ENCODE measurements around the gene EXOC6B.
A peak's percentile ranks its signal among the peaks of the same experiment; 100 is the strongest.

The EXOC6B gene

DNA sequence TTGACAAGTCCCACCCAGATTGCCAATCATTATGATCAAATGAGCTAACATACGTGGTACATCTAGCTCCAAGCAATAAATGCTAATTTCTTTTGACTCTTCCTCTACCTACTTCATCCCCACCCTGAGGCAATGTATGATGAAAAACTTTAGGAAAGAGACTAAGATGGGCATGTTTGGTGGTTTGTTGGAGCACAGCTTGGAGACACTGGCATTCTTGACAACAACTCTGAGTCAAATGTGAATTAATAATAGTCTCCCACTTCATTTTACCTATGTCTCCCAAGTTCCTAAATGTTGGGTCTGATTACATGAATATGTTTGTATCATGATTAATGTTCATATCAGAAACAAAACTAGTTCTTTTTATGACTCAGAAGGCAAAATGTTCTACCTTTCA lies 36.6 kb downstream of the EXOC6B start:
- Mint-ChIP-seq H3K27ac (no peak overlapping the region), H3K36me3 (peaks cover 10 to 11% of the 10 kb centered on the region in 2 donors), H3K4me1 (peaks cover 0 to under 1% of the 10 kb centered on the region in 2 donors), H3K4me3 (no peak overlapping the region), H3K27me3 (no peaks in the 10 kb centered on the region), H3K9me3 (peaks cover 4 to 10% of the 10 kb centered on the region in 2 donors)
- DNase-seq (no peak), ATAC-seq (replicated peaks) (no peak)

DNA sequence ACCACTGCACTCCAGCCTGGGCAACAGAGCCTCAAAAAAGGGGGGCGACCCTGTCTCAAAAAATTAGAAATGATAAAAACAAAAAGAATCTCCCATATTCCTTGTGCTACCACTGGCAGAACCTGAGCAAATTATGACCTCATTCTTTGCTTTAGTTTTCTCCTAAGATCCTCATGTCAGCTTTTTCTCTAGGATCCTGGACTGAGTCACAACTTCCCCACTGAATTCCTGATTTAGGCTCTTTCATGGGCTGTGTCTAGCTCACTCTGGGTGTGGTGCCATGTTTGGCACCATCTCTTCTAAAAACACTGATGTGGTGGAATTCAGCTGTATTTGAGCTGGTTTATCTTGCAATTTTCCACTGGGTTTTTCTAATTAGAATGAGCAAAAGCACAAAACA lies 37.1 kb downstream of the EXOC6B start:
- ATAC-seq (replicated peaks) = no peak
- Mint-ChIP-seq H3K4me1 (no peaks in the 10 kb centered on the region), H3K27me3 (no peaks in the 10 kb centered on the region), H3K4me3 (no peak overlapping the region), H3K27ac (no peak overlapping the region), H3K36me3 (peaks cover 12 to 15% of the 10 kb centered on the region in 2 donors), H3K9me3 (peaks cover 4 to 11% of the 10 kb centered on the region in 2 donors)
- DNase-seq = no peak

DNA sequence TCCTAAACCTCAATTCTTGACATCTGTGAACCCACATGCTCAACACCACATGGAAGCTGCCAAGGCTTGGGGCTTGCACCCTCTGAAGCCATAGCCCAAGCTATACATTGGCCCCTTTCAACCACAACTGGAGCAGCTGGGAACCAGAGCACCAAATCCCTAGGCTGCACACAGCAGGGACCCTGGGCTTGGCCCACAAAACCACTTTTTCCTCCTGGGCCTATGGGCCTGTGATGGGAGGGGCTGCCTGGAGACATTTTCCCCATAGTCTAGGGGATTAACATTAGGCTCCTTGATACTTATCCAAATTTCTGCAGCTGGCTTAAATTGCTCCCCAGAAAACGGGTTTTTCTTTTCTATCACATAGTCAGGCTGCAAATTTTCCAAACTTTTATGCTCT lies 40.3 kb downstream of the EXOC6B start:
- ATAC-seq (replicated peaks) (no peak), DNase-seq (no peak)
- H3K36me3 Mint-ChIP-seq = peaks cover 14 to 18% of the 10 kb centered on the region in 2 donors
- no peak overlapping the region for H3K4me3 Mint-ChIP-seq
- peaks cover 0 to 5% of the 10 kb centered on the region in 2 donors for H3K4me1 Mint-ChIP-seq
- peaks cover 4 to 11% of the 10 kb centered on the region in 2 donors for H3K9me3 Mint-ChIP-seq
- no peaks in the 10 kb centered on the region for H3K27me3 Mint-ChIP-seq
- no peak overlapping the region for H3K27ac Mint-ChIP-seq

DNA sequence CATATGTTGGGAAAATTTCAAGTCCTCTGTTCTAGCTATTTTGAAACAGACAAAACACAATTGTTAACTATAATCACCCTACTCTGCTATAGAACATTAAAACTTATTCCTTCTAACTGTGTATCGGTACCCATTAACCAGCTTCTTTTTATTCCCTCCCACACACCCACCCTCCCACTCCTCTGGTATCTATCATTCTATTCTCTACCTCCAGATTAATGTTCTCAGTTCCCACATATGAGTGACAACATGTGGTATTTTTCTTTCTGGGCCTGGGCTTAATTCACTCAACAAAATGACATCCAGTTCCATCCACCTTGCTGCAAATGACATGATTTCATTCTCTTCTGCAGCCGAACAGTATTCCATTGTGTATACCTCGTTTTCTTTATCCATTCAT lies 43.3 kb downstream of the EXOC6B start:
- no peak overlapping the region for H3K4me3 Mint-ChIP-seq
- peaks cover 15 to 27% of the 10 kb centered on the region in 2 donors for H3K36me3 Mint-ChIP-seq
- ATAC-seq (replicated peaks) (no peak), DNase-seq (no peak)
- H3K27me3 Mint-ChIP-seq = no peaks in the 10 kb centered on the region
- H3K9me3 Mint-ChIP-seq = peaks cover 9 to 11% of the 10 kb centered on the region in 2 donors
- no peak overlapping the region for H3K27ac Mint-ChIP-seq
- peaks cover 0 to 5% of the 10 kb centered on the region in 2 donors for H3K4me1 Mint-ChIP-seq

DNA sequence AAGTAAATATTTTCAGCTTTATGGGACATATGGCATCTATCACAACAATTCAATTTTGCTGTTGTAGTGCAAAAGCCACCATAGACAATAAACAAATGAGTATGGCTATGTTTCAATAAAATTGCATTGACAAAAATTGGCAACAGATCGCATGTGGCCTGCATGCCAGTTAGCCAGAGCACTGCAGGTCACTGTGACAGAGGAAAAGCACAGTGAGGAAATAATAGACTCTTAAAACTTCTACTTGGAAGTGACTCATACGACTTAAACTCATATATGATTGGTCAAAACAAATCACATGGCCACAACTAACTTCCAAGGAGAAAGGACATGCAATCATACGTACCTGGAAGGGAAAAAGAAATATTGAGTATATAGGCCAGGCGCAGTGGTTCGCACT lies 44.4 kb downstream of the EXOC6B start:
- Mint-ChIP-seq H3K9me3 (peaks cover 9 to 11% of the 10 kb centered on the region in 2 donors), H3K27me3 (no peaks in the 10 kb centered on the region), H3K27ac (no peak overlapping the region), H3K36me3 (peaks cover 15 to 28% of the 10 kb centered on the region in 2 donors), H3K4me3 (no peak overlapping the region), H3K4me1 (peaks cover 0 to 5% of the 10 kb centered on the region in 2 donors)
- ATAC-seq (replicated peaks) = no peak
- no peak for DNase-seq

DNA sequence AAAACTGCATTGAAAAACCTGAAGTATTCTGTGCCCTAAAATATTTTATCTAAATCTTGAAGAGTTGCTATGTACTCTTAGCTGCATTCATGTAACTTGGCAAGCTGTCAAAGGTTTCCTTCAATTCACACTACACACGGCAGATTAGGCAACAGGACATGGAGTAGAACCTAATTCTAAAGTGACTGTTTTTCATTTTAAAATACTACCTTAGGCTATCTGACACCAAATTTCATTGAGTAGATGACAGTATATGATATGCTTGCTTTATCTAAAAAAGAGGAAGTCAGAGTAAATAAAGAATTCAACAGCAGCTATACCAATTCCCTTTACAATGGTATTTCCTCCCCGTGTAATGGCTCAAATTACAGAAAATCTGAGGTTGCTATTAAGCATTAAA lies 45.4 kb downstream of the EXOC6B start:
- no peak for ATAC-seq (replicated peaks)
- Mint-ChIP-seq H3K36me3 (peaks cover 15 to 30% of the 10 kb centered on the region in 2 donors), H3K4me1 (peaks cover 0 to 5% of the 10 kb centered on the region in 2 donors), H3K27ac (no peak overlapping the region), H3K27me3 (no peaks in the 10 kb centered on the region), H3K9me3 (peaks cover 9 to 11% of the 10 kb centered on the region in 2 donors), H3K4me3 (no peak overlapping the region)
- no peak for DNase-seq

DNA sequence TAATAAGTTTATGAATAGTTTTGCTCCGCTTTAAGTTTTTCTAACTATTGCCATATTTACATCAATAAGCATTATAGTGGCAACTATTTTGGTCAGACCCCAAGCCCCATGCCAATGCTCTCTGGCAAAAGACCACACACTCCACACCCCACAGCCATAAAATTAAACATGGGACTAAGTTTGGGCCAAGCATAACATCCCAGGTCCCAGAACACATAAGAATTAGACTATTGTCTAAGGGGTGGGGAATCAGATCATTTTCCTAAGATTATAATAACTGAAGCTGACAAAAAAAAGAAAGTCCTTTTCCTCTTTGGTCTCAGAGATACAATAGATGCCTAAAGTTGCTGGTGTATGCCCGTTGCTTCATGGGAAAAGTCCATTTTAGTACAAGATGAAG lies 46.3 kb downstream of the EXOC6B start:
- peaks cover 0 to 5% of the 10 kb centered on the region in 2 donors for H3K4me1 Mint-ChIP-seq
- peaks cover 4 to 7% of the 10 kb centered on the region in 2 donors for H3K9me3 Mint-ChIP-seq
- H3K27ac Mint-ChIP-seq = no peak overlapping the region
- H3K27me3 Mint-ChIP-seq = no peaks in the 10 kb centered on the region
- no peak overlapping the region for H3K4me3 Mint-ChIP-seq
- ATAC-seq (replicated peaks) = no peak
- peaks cover 8 to 22% of the 10 kb centered on the region in 2 donors for H3K36me3 Mint-ChIP-seq
- no peak for DNase-seq

DNA sequence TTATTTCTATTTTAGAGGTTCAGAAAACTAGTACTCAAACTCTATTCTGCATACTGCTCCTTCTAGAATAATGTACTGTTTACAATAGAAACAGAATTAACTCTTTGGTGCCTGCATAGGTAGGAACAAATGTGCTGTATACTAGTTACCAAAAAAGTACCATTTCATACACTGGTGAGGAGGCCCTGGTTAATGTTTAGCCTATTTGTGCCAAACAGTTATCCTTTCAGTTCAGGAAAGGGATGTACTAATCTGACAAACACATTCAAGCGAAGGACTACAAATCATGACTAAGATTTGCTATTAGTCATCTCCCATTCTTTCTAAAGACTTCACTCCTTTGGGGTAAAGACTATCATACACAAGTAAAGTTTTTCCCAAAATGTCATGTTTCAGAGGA lies 47.4 kb downstream of the EXOC6B start:
- DNase-seq (no peak), ATAC-seq (replicated peaks) (no peak)
- H3K4me1 Mint-ChIP-seq = peaks cover 0 to 5% of the 10 kb centered on the region in 2 donors
- no peak overlapping the region for H3K27ac Mint-ChIP-seq
- no peaks in the 10 kb centered on the region for H3K27me3 Mint-ChIP-seq
- H3K9me3 Mint-ChIP-seq = peaks cover 0 to 4% of the 10 kb centered on the region in 2 donors
- no peak overlapping the region for H3K4me3 Mint-ChIP-seq
- peaks cover 1 to 12% of the 10 kb centered on the region in 2 donors for H3K36me3 Mint-ChIP-seq

DNA sequence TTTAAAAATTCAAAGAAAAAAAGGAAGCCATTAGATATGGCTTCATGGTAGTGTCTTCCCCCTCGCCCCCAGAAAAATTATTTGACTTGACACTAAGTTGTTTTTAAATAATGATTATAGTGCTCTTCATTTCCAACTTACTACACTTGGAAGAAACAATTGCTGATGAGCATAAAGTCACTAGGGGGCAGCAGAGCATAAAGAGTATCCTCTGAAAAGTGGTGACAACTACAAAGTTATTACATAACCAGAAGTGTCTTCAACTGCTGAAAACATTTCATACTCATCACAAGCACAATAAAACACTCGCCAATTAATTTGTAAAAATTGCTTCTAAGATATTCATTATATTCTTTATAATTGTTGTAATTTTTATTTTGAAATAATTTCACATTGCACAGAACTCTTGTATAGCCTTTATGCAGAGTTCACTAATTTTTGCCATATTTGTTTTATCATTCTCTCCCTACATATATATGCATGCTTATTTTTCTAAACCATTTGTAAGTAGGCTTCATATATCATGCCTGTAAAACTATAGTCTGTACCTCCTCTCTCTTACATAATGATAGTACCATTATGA lies 54.9 kb downstream of the EXOC6B start:
- no peaks in the 10 kb centered on the region for H3K9me3 Mint-ChIP-seq
- no peak overlapping the region for H3K4me3 Mint-ChIP-seq
- DNase-seq (peak; percentile 34), ATAC-seq (replicated peaks) (peak; percentile 45 to 60)
- H3K4me1 Mint-ChIP-seq = no peaks in the 10 kb centered on the region
- H3K36me3 Mint-ChIP-seq = peaks cover 0 to 2% of the 10 kb centered on the region in 2 donors
- no peaks in the 10 kb centered on the region for H3K27me3 Mint-ChIP-seq
- no peak overlapping the region for H3K27ac Mint-ChIP-seq

DNA sequence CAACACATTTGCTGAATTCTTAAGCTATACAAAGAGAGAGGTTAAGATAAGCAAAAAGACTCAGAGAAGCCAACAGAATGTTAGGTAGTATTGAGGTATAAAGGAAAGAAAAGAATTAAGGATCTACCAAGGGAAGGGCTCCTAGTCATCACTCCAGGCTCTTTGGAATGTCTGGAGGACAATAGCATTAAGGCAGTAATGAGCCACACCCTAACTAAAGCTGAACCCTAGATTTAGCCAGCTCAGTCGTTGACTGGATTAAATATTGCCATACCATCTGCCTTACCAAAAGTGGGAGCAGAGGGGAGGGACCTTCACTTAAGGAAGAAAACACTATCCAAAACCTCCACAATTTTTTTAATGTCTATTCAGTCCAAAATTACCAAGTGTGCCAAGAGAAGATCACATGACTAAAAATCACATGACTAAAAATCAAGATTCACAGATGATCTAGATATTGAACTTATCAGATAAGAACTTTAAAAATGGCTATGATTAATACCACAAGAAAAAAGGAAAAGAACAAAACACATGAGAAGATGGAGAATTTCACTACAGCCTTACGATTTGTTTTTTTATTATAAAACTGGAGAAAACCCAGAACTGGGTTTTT lies 59.7 kb downstream of the EXOC6B start:
- no peaks in the 10 kb centered on the region for H3K4me1 Mint-ChIP-seq
- H3K27me3 Mint-ChIP-seq = no peaks in the 10 kb centered on the region
- ATAC-seq (replicated peaks) (no peak), DNase-seq (no peak)
- H3K4me3 Mint-ChIP-seq = no peak overlapping the region
- H3K9me3 Mint-ChIP-seq = peaks cover 3 to 9% of the 10 kb centered on the region in 2 donors
- H3K27ac Mint-ChIP-seq = no peak overlapping the region
- peaks cover 10 to 14% of the 10 kb centered on the region in 2 donors for H3K36me3 Mint-ChIP-seq

DNA sequence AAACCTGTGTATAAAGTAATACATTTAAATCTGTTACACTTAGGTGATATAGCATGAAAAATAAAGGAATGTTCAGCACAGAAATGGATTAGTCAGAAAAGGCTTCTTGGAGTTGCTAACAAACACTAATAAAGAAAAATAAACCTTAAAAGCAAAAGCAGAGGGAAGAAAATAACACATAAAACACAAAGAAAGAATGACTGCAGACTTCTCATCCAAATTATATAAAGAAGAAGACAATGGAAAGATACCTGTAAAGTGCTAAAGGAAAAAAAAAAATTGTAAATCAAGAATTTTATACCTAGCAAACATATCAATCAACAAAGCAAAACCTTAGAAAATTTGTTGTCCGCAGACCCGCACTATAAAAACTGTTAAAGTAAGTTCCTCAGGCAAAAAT lies 63.6 kb downstream of the EXOC6B start:
- Mint-ChIP-seq H3K27me3 (no peaks in the 10 kb centered on the region), H3K4me1 (no peaks in the 10 kb centered on the region), H3K27ac (no peak overlapping the region), H3K36me3 (peaks cover 15 to 30% of the 10 kb centered on the region in 2 donors), H3K4me3 (no peak overlapping the region), H3K9me3 (peaks cover 3 to 9% of the 10 kb centered on the region in 2 donors)
- DNase-seq (no peak), ATAC-seq (replicated peaks) (no peak)

DNA sequence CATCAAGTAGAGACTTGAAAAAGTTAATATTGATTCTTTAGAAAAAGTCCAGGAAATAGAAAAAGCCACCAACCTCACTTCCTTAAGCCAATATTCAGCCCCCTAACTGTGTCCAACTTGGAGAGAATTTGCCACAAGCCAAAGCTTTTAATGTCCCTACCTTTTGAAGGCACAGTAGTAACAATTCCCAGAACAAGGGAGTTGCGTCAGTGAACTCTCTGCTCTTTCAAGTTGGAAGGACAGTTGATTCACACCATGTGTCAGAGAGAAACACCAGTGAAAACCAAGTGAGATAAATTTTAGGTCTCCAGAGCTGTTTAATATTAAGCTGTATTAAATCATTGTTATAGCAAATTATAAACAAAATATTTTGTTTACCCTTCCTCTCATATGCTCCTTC lies 66.1 kb downstream of the EXOC6B start:
- Mint-ChIP-seq H3K4me3 (no peak overlapping the region), H3K4me1 (no peaks in the 10 kb centered on the region), H3K9me3 (peaks cover 3 to 9% of the 10 kb centered on the region in 2 donors), H3K27ac (no peak overlapping the region), H3K27me3 (no peaks in the 10 kb centered on the region), H3K36me3 (peaks cover 15 to 30% of the 10 kb centered on the region in 2 donors)
- no peak for DNase-seq
- ATAC-seq (replicated peaks) = no peak

DNA sequence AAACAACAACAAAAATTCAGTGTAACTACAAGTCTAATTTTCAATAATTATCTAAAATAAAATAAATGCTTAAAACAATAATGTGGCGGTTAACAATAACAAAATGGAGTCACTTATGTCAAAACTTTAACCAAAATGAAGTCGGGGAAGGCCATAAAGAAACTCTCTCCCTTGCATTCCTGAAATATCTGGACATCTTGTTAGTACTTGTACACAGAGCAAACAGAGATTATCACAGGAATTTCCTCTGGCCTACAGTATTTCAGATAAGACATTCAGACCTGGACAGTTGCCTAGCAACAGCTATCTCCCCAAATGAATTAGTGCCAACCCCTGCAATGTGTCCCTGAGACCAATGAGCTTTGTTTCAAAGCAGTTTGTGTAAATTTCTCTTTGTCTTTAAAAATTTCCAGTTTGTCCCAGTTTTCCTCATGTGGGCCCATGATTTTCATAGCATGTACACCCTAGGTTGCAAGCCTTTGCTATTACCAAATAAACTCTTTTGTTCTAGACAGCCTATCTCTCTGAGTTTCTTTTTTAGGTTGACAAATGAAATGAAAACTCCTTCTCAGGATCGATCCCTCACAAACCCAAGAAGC lies 68.6 kb downstream of the EXOC6B start:
- DNase-seq (no peak), ATAC-seq (replicated peaks) (no peak)
- no peaks in the 10 kb centered on the region for H3K27me3 Mint-ChIP-seq
- H3K27ac Mint-ChIP-seq = no peak overlapping the region
- no peak overlapping the region for H3K4me3 Mint-ChIP-seq
- H3K36me3 Mint-ChIP-seq = peaks cover 10 to 20% of the 10 kb centered on the region in 2 donors
- no peaks in the 10 kb centered on the region for H3K4me1 Mint-ChIP-seq
- peaks cover 0 to 1% of the 10 kb centered on the region in 2 donors for H3K9me3 Mint-ChIP-seq

DNA sequence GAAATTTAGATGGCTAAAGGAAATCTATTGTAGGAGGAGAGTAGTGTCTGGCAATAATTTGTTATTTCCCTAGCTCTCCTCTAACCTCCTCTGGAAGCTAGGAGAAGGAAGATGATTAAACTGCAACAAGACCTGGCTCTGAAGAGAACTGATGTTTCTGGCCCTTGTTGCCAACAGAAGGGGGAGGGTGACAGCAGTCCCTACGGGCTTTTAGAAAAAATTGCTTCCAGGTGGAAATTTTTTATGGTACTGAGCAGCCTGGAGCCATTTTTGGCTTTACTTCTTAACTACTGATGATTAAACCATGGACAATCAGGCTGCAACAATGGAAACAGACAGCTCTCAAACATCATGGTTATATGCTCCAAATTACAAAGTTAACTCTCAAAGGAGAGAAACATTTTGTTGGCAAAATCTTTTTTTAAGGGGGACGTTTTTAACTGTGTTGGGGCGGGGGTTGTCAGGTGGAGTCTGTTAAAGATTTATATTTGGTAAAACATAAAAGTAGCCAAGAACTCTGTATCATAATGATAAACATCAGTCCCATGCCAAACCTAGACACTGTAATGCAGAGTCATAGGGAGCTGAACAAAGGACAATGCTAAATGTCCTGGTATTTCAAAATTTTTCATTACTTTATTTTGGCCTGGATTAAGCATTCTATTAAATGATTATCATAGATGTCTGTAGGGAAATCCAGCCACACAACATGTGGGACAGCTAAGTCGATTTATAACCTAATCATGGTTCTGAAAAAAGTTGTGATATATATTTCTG lies 70.0 kb downstream of the EXOC6B start:
- no peak for ATAC-seq (replicated peaks)
- Mint-ChIP-seq H3K27ac (no peak overlapping the region), H3K36me3 (peaks cover 4 to 13% of the 10 kb centered on the region in 2 donors), H3K4me3 (no peak overlapping the region), H3K4me1 (no peaks in the 10 kb centered on the region), H3K27me3 (no peaks in the 10 kb centered on the region), H3K9me3 (no peaks in the 10 kb centered on the region)
- DNase-seq = no peak
